ENCODE results near the gene SEMA4C.

DNA sequence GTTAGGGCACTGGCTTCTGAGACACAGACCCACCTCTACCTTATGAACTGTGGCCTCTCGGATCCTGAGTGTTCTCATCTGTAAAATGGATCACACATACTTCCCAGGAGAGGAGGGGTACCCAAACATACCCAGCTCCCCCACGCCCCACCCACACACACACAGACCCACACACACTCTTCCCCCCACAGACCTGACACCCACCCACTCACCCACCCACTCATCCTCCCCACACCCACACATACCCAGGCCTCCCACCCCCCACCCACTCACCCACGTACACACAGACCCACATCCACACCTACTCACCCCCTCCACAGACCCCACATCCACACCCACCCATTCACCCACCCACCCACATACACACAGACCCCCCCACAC, 24.3 kb upstream of the SEMA4C start:
- TF ChIP-seq, protein P1, sequence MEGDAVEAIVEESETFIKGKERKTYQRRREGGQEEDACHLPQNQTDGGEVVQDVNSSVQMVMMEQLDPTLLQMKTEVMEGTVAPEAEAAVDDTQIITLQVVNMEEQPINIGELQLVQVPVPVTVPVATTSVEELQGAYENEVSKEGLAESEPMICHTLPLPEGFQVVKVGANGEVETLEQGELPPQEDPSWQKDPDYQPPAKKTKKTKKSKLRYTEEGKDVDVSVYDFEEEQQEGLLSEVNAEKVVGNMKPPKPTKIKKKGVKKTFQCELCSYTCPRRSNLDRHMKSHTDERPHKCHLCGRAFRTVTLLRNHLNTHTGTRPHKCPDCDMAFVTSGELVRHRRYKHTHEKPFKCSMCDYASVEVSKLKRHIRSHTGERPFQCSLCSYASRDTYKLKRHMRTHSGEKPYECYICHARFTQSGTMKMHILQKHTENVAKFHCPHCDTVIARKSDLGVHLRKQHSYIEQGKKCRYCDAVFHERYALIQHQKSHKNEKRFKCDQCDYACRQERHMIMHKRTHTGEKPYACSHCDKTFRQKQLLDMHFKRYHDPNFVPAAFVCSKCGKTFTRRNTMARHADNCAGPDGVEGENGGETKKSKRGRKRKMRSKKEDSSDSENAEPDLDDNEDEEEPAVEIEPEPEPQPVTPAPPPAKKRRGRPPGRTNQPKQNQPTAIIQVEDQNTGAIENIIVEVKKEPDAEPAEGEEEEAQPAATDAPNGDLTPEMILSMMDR (optimal IDR thresholded peaks at IDR 0.05 in 1 of 3, IDR thresholded peaks at IDR 0.05 in 1 of 3, conservative IDR thresholded peaks at IDR 0.05 in 1 of 3; ENCODE audit: extremely low read depth in 1 of 3, insufficient read depth in 2 of 3, low read length in 3 of 3): no peak
- TF ChIP-seq EZH2 (IDR thresholded peaks at IDR 0.05; ENCODE audit: low read length): no peak
